Adipose tissue (tissue), 3 donors: ENCODE measurements around the gene PRG3. TPM values are rescaled to one million over a fixed set of nuclear protein-coding genes. Genes with fewer than 3 reads are reported as not detected.
"Not testable (repeated sequence)": the region's sequence is repeated elsewhere in the genome, so short reads cannot be mapped to it uniquely, and the experiment has no call there.

Source experiments
- H3K27ac ChIP-seq: one replicate; pipeline ENCODE4 v1.5.1; 2013; ENCODE audit warnings: low read depth, low read length
- WGBS, 3 donors: extraction: QIAGEN DNeasy Blood & Tissue Kit; methylation state at CpG; one replicate each; pipeline ENCODE4 v1.1.7; 2013; 5-methylcytosine and 5-hydroxymethylcytosine counted together
- polyA plus RNA-seq, 3 donors: library from polyadenylated mRNA; stranded (reverse); fragments of 200-250 nt; gene quantifications; one replicate each; pipeline ENCODE4 v1.2.3, GENCODE V29; 2013
- donor health status: healthy with polysubstance abuse.
- donor health status: Bipolar disorder and iron deficiency.
- donor health status: healthy.

PRG3 gene
- polyA plus RNA-seq, 3 donors: not detected

DNA sequence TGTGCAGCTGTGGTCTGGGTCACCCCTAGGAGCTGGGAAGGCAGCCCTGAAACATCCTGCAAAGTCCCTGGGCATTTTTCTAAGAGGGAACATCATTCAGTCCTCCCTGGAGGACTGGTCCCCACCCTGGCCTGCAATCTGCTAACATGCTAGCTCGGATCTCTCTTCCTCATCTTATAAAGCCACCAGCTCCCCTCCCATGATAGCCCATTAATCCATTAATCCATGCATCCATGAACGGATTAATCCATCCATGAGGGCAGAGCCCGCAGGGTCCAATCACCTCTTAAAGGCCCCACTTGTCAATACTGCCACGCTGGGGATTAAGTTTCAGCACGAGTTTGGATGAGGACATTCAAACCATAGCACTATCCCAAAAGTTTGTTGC is 12.1 kb downstream of the PRG3 start:
- no peak overlapping the region for H3K27ac ChIP-seq
- 63 to 77% (median 64%) methylated on average over 5 of the region's 5 CpGs for WGBS, 3 donors

DNA sequence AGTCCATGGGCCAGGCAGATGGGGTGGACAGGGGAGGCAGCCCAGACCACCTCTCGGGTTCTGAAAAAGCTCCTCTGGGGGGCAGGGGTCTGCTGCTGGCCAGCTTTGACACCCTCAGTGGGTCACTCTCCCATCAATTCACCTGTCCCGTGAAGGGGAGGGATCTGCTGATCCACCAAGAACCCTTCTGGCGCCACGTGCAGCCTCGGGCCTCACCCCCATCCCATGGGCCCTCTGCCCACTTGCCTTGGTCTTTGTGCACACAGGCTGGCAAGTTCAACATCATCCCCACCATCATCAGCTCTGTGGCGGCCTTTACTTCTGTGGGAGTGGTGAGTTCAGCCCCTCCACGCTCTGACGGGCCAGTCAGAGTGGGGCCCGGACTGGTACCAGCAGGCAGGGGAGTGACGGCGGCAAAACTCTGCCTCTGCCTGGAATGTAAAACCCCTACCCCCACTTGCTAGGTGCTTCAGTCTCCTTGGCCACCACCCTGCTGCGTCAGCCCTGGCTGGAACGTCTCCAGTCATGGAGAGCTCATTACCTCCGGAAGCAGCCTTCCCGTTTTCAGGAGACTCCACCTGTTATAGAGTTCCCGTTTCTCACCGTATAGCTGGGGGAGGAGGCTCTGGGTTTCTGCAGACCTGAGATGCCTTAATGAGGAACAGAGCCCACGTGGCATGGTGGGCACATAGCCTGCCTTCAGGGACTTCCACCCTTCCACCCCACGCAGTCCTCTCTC is 12.7 kb downstream of the PRG3 start:
- 46 to 58% (median 49%) methylated on average over 18 to 19 of the region's 19 CpGs for WGBS, 3 donors
- no peak overlapping the region for H3K27ac ChIP-seq

DNA sequence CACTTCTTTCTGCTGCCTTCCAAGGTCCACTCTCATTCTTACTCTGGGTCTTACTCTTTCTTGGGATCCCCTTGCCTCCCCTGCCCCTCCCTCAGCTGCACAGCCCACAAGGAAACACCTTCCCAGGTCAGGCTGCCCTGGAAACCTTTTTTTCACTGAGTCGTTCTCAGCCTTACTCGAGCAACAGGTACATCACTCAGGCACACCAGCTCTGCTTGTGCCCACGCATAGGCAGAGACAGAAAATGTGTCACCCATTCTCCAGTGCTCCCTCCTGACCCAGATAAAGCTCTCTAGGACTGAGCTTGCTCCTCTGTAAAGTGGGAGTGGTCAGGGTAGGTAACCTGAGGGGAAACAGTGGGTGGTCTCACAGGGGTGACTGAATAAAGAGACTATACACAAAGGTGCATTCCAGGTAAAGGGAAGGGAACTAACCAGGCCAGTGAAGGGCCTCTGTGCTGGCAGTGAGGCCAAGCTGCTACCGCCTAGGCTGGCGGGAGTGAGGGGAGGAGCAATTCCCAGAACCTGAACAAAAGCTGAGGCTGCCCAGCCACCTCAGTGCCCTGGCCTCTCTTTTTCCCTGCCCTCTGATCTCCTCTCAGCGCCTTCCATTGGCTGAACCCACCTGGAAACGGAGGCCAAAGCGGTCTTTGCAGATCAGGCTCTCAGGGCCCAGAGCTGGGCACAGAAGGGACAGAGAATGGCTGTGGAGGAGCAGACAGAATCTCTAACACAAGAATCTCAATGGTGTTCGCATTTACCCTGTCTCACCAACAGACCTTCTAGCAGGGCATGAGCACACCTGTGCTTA is 15.9 kb downstream of the PRG3 start:
- no peak overlapping the region for H3K27ac ChIP-seq
- 79 to 92% (median 87%) methylated on average over 9 of the region's 9 CpGs for WGBS, 3 donors

DNA sequence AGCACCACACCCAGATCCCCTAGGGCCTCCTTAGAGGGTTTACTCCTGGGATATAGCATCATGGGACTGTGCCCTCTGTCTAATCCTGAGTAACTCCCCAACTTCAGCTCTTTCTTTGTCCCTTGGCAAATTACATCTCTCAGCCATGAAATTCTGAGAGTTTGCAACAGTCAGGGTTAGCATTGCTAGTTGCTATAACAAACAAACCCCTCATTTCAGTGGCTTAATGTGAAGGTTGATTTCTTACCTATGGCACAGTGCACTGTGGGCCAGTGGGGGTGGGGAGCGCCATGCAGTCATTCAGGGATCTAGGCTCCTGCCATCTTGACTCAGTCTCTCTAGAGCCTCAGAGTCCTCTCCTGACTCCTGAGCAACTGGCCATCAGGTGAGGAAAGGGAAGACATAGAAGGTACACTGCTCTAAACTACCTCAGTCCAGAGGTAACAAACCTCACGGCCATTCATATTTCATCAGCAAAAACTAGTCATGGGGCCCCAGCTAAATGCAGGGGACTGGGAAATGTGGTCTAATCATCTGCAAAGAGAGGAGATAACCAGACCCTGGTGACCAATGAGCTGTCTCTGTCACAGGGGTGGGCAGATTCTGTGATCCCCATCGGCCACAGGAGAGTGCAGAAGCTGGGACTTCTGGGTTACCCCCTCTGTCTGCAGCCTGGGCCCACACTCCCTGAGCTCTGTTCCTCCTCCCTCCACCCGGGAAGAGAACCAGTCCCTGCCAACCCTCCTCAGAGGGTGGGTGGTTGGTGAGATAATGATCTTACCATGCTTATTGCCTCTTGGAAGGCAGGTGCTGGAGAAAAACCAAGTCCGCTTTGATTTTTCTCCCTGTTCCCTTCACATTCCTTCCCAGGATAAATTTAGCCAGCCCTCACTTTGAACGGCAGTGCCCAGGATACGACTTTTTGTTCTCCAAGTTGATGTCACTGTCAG is 17.5 kb downstream of the PRG3 start:
- no peak overlapping the region for H3K27ac ChIP-seq
- WGBS, 3 donors: 61 to 72% (median 66%) methylated on average over 7 of the region's 7 CpGs

DNA sequence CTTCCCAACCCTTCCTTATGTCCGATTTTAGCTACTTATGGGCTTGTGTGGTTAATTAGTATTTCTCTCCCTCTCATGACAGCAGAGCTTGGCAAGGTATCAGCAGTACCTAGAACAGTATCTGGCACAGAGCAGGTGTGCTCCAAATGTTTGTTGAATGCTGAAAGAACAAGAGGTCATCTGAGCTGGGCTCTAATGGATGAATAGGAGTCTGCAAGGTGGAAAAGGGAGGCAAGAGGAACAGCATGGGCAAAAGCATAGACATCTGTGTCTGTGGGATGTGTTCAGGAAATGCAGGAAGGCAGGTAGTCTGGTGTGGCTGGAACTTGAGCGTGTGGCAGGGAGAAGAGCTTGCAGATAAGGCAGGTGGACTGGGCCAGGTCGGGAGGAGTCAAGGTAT is 19.0 kb downstream of the PRG3 start:
- WGBS, 3 donors: 83 to 88% (median 85%) methylated on average over 3 of the region's 3 CpGs
- no peak overlapping the region for H3K27ac ChIP-seq

DNA sequence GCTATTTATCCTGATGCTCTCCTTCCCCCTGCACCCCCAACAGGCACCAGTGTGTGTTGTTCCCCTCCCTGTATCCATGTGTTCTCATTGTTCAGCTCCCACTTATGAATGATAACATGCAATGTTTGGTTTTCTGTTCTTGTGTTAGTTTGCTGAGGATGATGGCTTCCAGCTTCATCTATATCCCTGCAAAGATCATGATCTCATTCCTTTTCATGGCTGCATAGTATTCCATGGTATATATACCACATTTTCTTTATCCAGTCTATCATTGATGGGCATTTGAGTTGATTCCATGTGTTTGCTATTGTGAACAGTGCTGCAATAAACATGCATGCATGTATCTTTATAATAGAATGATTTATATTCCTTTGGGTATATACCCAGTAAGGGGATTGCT is 19.5 kb downstream of the PRG3 start:
- H3K27ac ChIP-seq: not testable (repeated sequence)

DNA sequence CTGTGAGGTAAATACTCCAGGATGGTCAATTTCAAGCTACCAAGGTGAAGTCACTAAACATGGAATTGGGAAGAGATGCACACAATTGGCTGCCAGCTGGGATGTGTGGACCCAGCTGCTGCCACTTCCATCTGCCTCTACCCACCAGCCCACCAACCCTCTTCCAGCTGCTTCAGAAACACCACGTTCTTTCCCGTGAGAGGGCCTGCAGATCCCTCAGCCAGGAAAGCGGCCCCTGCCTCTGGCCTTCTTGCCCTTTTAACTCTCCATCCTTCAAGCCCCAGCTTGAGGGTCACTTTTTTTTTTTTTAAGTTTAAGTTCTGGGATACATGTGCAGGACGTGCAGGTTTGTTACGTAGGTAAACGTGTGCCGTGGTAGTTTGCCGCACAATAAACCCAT is 20.0 kb downstream of the PRG3 start:
- no peak overlapping the region for H3K27ac ChIP-seq
- 93 to 95% (median 94%) methylated on average over 8 of the region's 8 CpGs for WGBS, 3 donors

DNA sequence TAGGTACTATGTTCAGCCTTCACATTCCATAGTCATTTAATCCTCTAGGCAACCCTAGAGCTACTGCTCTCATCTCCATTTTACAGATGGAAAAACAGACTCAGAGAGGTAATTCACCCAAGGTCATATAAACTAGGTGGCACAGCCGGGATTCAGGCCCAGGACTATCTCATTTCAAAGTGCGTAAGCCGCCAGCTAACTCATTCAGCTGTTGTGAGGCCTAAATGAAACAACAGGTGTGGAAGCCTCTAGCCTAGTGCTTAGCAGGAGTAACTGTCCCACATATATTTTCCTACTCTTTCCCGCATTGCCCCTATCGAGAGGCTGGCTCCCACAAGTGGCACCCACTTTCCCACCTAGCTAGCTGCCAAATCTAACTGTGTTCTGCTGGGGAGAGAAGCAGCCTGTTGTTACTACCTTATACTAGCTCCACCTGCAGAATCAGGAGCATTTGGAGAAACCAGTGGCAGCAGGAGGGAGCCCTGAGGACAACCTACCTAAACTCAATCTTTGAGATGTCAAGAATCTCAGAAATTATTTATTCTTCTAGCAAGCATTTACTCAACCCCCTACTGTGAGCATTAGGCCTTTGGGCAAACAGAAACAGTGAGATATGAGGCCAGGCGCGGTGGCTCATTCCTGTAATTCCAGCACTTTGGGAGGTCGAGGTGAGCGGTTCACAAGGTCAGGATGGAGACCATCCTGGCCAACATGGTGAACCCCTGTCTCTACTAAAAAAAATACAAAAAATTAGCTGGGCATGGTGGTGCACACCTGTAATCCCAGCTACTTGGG is 20.9 kb downstream of the PRG3 start:
- WGBS, 3 donors: 62 to 92% (median 86%) methylated on average over 9 of the region's 9 CpGs

DNA sequence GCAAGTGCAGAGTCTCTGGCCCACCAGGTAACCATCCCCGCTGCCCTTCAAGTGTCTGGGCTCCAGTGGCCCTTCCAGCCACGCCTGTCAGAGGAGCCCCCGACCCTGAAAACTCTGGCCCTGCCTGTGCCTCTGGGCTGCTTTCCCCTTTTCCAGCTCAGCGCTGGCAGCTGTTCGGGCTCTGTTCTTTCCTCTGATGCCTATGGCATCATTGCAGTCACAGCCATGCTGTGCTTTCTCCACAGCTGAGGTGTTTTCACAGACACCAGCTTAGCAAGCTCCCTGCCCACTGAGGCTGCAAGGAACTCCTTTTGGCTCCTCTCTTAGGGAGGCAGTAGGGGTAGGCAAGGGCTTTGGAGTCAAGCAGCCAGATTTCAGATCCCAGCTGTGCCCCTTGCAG is 21.6 kb downstream of the PRG3 start:
- no peak overlapping the region for H3K27ac ChIP-seq
- 79 to 89% (median 83%) methylated on average over 5 of the region's 5 CpGs for WGBS, 3 donors

More for the DNA sequence above, 20.9 kb downstream of the PRG3 start:
- H3K27ac ChIP-seq: no peak overlapping the region

DNA sequence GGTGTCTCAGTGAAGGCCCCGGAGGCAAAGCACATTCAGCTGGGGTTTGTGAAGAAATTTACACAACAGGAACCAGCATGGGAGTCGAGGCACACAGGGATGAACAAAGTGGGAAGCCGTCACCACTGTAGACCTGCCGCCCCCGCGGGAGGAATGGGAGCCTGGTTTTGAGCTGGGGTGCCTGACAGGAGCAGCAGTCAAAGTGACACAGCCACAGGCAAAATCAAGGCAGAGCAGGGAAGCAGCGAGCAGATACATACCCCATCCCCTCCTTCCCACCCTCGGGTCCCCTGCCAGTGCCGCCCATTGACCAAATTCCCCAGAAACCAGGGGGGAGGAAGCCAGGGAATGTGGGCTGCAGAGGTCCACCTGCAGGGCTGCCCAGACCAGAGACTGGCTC is 22.0 kb downstream of the PRG3 start:
- WGBS, 3 donors: 76 to 81% (median 80%) methylated on average over 6 to 9 of the region's 9 CpGs
- no peak overlapping the region for H3K27ac ChIP-seq

DNA sequence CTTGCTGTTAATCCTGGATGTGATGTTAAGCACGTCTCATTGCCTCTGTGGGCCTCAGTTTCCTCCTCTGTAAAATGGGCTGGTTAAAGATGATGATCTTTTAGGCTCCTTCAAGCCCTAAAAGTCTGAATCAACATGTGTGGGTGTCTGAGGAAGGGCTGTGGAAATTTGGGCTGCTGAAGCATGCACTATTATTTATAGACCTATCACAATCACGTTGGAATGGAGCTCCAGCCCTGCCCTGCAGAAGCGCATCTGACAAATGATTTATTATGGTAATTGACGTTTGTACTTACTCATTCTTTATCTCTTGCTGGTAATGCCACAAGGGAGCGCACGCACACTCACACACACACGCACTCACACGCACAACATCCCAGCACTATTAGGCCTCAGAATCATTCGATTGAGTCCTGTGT is 22.4 kb downstream of the PRG3 start:
- 68 to 73% (median 71%) methylated on average over 9 of the region's 9 CpGs for WGBS, 3 donors
- H3K27ac ChIP-seq: no peak overlapping the region

DNA sequence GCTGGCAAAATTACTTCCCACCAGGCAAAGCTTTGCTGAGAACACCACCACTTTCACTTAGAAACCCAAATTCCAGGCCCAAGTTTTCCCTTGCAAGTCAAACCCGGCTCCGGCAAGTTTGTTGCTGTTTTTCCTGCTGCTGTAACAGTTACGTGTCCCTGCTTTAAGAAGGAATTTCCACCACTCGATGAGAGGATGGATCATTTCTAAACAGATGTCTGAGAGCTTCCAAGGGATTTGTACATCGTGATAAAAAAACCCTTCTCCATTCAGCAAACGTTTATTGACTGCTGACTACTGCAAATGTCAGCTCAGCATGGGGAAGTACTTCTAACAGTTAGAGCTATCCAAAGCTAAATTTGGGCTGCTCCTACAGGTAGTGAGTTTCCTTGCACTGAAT is 23.1 kb downstream of the PRG3 start:
- no peak overlapping the region for H3K27ac ChIP-seq
- WGBS, 3 donors: 29 to 62% (median 33%) methylated on average over 6 of the region's 6 CpGs

DNA sequence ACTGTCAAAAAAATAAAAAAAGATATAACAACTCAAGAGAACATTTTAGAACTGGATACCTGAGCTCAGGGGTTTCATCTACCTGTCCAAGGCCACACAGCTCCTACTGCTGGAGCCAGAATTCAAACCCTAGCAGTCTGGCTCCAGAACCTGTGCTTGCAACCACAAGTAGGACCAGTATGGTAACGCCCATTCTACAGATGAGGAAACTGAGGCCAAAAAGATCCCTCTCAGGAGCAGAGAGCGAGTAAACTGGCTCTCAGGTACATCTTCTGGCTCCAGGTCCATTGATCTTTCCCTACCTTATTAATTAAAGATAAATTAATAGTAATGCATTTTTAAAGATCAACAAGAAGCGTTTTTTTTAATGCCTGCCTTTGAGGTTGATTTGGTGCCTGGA is 23.6 kb downstream of the PRG3 start:
- 90 to 93% (median 90%) methylated on average over 3 of the region's 3 CpGs for WGBS, 3 donors
- H3K27ac ChIP-seq: no peak overlapping the region

DNA sequence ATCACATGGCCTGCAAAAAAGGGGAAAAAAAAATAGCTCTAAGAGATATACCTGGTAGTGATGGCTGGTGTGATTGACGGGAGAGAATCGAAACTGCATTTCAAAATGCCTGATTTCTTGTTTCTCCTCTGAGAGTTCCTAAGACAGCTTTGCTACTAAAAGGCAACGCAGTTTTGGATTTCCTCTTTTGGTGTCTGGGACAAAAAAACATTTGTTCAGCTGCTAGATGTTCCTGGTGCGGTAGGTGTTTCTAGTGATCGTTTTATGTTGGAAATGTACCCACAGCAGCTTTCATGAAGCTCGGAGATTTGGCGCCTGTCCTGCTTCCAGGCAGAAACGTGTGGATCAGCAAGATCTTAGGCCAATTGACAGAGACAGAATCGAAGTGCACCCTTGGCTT is 24.7 kb downstream of the PRG3 start:
- 43 to 52% (median 51%) methylated on average over 9 of the region's 9 CpGs for WGBS, 3 donors
- H3K27ac ChIP-seq: no peak overlapping the region

DNA sequence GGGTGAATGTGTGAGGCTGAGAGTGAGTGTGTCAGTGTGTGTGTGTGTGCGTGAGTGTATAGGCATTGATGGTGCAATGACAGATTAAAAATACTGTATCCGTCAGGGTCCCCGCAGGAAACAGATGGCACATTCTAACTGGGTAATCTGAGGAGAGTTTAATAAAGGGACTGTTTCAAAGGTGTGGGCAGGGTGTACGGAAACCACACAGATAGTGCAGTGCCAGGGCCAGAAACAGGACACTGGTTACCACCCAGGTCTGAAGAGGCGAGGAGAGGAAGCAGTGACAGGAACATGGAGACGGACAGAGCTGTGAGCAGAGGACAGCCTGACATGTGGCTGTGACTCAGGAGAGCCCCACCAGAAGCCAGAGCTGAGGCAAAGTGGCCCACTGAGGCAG is 26.3 kb downstream of the PRG3 start:
- WGBS, 3 donors: 56 to 83% (median 71%) methylated on average over 6 of the region's 6 CpGs
- H3K27ac ChIP-seq: no peak overlapping the region

DNA sequence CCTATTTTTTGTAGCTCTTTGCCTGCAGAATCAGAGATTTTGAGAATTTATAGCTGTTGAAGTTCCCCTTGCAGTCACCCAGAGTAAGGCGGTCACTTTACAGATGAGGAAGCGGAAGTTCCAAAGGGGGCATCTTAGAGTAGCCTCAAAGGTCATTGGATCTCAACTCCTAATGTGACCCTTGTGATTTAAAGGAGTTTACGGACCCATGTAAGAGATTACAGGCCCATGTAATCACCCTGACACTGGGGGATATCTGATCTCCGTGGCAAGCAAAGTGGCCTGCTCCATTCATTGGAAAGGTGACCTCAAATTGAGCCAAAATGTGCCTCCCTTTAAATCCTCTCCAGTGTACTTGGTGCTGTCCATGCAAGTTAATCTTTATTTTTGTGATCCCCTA is 27.1 kb downstream of the PRG3 start:
- WGBS, 3 donors: 68 to 86% (median 69%) methylated on average over 4 of the region's 4 CpGs
- no peak overlapping the region for H3K27ac ChIP-seq

DNA sequence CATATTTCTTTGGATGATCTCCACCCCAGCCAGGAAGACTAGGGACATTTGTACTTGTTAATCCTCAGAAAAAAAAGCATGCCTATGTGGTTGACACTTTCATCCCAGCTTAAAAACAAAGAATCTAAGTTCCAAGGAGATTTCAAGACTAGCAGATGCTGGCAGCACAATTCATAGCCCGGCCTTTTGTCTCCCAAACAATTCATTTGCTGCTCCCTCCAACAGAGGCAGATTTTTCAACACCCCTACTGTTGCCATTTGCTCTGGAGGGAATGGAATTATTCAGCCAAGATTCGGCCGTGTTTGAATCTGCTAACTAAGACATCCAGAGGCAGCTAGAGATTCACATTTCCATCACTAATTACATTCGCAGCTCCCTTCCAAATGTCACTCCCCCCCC is 27.5 kb downstream of the PRG3 start:
- WGBS, 3 donors: 55 to 70% (median 56%) methylated on average over 4 of the region's 4 CpGs
- H3K27ac ChIP-seq: no peak overlapping the region

DNA sequence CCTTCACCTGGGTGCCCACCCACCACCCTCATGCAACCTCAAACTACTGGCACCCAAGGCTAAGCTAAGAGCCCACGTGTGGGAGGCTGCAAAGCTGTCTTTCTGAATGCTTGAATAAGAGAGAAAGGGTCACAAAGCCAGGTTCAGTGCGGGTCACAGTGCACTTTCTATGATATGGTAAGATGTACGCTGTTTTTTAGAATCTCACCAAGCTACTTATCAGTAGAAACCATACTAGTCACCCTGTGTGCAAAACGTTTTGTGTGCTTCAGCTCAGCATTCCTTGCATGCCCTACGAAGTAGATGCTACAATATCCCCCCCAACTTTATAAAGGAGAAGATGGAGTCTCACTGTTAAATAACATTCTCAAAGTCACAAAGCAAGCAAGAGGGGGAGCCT is 27.9 kb downstream of the PRG3 start:
- 60 to 72% (median 61%) methylated on average over 5 of the region's 5 CpGs for WGBS, 3 donors
- no peak overlapping the region for H3K27ac ChIP-seq
